ENCODE data around the gene ZNF513.

Gene ZNF513

GRCh38 chr2:27375513-27376099 is 4.9 kb downstream of the ZNF513 start:
- TF ChIP-seq CTCF (conservative IDR thresholded peaks at IDR 0.05) = no peak
- no peak overlapping the region for H3K27ac ChIP-seq

GRCh38 chr2:27373567-27373966 is 7.0 kb downstream of the ZNF513 start:
- TF ChIP-seq CTCF (conservative IDR thresholded peaks at IDR 0.05) = no peak

GRCh38 chr2:27372937-27373336 is 7.6 kb downstream of the ZNF513 start:
- TF ChIP-seq CTCF (conservative IDR thresholded peaks at IDR 0.05) = no peak
- peak overlapping the region; percentile 93; the same call in 1 of the 2 replicates for H3K27ac ChIP-seq

More at GRCh38 chr2:27373567-27373966, 7.0 kb downstream of the ZNF513 start:
- peak overlapping the region; percentile 93; the same call in 1 of the 2 replicates for H3K27ac ChIP-seq

GRCh38 chr2:27370816-27371620 is 9.5 kb downstream of the ZNF513 start:
- TF ChIP-seq CTCF (conservative IDR thresholded peaks at IDR 0.05) = no peak
- H3K27ac ChIP-seq = peak overlapping the region; percentile 93

- H3K27ac ChIP-seq = peak within 1 kb of the TSS; percentile 93
- peak; percentile 88 for TF ChIP-seq CTCF (conservative IDR thresholded peaks at IDR 0.05)
These were observed 10.3 kb downstream of the ZNF513 start, which contains the start of the genes EIF2B4 and SNX17 for GRCh38 chr2:27370026-27370815. Gene EIF2B4 (minus strand): TSS chr2:27370338. CDS start chr2:27370314, 24 bp downstream. Gene SNX17 (plus strand): TSS chr2:27370616. CDS start chr2:27370744, 128 bp downstream.

- H3K27ac ChIP-seq = peak overlapping the region; percentile 93
- TF ChIP-seq CTCF (conservative IDR thresholded peaks at IDR 0.05) = no peak
These were observed 11.0 kb downstream of the ZNF513 start for GRCh38 chr2:27369471-27370025.
